Activated T-cell treated with anti-CD3 and anti-CD28 coated beads for 24 hours (primary cell): ENCODE measurements around the gene KCNK3.
"Not testable (repeated sequence)": the region's sequence is repeated elsewhere in the genome, so short reads cannot be mapped to it uniquely, and the experiment has no call there.

Experiments used
- DNase-seq: peaks from one replicate; pipeline ENCODE4 v3.0.0-alpha.2; 2020; ENCODE audit warnings: low read depth

KCNK3 gene

DNA sequence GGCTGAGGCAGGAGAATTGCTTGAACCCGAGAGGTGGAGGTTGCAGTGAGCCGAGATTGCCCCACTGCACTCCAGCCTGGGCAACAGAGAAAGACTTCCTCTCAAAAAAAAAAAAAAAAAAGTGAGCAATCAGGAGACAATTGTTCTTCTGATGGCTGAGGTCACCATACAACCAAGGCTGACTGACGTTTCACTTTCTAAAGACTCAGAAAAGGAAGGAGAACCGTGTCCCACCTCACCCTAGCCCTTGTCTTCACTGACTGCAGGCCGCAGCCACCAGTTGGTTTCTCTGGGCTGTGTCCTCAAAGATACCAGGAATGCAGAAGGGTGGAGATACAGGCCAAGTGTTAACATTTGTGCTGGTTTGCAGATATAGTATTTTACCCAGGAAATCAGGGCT, 63.8 kb downstream of the KCNK3 start:
- no peak for DNase-seq

DNA sequence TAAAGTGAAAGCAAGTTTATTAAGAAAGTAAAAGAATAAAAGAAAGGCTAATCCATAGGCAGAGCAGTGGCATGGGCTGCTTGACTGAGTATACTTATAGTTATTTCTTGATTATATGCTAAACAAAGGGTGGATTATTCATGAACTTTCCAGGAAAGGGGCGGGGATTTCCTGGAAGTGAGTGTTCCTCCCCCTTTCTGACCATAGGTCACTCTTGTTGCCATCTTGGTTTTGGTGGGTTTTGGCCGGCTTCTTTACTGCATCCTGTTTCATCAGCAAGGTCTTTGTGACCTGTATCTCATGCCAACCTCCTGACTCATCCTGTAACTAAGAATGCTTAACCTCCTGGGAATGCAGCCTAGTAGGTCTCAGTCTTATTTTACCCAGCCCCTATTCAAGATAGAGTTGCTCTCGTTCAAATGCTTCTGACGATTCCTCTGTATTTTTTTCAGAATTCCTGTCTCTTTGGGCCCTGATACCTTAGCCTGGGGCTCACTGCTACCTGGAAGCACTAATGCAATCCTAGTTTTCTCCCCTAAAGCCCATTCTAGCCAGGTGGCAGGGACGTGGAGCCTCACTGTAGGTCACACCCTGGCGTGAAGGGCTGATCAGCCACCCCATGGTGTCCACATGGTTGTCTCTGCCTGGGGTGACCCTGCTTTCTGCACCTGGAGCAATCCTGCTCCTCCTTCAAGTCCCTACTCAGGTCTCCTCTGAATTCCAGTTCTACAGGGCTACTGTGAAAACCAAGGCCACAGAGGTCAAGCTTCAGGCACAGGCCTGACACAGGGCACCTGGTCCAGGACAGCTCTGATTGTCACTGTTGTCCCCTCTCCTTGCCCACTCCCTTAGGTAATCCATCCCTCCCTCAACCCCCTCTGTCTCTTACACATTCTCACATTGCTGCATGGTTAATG, 65.6 kb downstream of the KCNK3 start:
- no peak for DNase-seq

DNA sequence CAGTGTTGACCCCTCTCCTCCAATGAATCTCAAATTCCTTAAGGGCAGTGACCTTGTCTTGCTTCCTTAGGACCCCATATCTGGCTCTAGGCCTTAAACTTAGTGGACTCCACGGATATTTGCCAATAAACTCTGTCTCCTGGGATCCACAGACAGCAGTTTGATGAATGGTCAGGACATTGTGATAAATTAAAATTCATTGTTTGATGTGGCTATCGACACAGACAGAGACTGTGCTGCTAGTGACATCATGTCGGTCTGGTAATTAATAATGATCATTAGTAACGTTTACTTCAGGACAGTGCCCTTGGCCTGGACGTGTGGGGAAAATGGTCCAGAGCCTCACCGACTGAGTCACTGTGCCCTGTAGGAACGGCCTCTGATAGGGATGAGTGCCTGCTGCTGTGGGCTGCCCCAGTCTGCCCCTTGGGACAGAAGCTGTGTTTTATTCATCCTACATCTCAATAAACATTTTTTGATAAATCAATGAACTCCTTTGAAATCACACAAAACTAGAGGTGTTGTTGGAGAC, 66.3 kb downstream of the KCNK3 start:
- DNase-seq, result no peak

DNA sequence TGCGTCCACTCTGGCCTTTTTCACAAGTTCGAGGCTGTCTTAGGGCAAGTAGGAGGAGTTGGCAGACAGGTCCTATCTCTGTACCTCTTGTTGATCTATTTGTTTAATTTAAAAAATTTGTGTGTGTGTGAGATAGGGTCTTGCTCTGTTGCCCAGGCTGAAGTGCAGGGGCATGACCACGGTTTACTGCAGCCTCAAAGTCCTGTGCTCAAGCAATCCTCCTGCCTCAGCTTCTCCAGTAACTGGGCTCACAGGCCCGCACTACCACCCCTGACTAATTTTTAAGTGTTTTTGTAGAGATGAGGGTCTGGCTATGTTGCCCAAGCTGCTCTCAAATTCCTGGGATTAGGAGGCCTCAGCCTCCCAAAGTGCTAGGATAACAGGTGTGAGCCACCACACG, 67.3 kb downstream of the KCNK3 start:
- DNase-seq, result no peak

DNA sequence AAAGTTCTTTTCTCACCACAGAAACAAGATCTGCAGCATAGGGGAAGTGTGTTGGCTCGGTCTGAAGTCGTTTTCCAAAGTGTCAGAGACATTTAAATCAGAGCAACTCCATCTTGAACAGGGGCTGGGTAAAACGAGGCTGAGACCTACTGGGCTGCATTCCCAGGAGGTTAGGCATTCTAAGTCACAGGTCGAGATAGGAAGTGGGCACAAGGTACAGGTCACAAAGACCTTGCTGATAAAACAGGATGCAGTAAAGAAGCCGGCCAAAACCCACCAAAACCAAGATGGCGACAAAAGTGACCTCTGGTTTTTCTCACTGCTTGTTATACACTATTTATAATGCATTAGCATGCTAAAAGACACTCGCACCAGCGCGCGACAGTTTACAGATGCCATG, 68.5 kb downstream of the KCNK3 start:
- DNase-seq, result not testable (repeated sequence)

DNA sequence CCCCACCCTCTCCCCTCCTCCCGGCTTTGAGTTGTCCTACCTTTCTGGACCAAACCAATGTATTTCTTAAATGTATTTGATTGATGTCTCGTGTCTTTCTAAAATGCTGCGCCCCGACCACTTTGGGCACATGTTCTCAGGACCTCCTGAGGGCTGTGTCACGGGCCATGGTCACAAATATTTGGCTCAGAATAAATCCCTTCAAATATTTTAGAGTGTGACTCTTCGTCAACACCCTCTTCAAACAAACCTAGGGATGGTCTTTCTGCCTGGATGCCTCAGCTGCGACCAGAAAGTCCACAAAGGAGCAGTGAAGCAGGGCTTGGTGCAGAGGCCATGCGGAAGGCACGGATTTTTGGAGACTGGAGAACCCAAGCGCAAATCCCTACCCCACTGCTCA, 70.5 kb downstream of the KCNK3 start:
- DNase-seq, result no peak

DNA sequence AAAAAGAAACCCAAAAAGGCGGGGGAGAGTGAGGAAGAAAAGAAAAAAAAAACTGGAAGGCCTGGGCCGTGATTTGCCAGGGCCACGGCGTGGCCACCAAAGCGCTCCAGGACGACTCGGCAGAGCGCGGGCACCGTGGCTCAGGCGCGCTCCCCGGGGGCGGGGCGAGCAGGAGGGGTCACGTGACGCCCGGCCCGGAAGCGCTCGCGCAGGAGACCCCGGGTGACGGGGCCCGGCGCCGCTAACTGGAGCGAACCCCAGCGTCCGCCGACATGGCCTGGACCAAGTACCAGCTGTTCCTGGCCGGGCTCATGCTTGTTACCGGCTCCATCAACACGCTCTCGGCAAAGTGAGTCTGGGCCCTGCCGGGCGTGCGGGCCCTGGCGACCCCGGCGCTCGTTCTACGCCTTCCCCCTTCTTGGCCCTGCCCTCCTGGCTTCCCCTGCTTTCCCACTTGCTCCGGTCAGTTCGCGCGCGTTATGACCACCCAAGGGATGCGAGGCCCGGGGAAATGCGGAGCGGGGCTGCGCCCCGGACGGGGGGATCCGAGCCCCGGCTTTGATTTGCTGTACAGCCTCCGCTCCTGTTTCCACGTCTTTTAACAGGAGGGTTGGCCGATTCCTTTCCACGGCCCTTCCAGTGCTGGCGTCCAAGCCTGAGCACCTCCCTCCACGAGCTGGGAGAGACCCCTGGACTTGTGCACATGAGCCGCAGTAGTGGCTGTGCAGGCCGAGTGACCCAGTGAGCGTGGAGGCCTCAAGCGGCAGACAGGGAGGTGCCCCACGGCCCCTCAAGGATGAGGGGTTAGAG, 71.8 kb downstream of the KCNK3 start, which contains the start of gene SLC35F6:
TSS of gene SLC35F6 (plus strand) at position 207 of the 810 bp plus-strand sequence. CDS start at position 273, 66 bp downstream.
- DNase-seq, result peak; percentile 75

DNA sequence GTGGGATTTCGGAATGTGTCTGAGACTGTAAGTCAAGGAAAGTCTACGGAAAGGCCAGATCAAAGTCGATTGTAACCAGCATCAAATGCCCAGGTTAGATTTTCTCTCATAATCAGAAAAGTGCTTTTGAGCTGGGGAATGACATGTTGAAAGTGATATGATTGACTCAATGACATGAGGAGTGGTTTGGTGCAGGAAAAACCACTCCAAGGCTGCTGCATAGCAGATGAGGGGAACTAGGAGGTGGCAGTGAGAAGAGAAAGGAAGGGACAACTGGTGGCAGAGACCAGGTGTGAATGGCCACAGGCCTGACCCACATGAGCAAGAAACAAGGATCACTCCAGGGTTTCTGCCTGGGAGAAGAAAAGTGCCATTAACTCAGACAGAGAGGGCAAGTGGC, 72.4 kb downstream of the KCNK3 start:
- DNase-seq, result no peak

DNA sequence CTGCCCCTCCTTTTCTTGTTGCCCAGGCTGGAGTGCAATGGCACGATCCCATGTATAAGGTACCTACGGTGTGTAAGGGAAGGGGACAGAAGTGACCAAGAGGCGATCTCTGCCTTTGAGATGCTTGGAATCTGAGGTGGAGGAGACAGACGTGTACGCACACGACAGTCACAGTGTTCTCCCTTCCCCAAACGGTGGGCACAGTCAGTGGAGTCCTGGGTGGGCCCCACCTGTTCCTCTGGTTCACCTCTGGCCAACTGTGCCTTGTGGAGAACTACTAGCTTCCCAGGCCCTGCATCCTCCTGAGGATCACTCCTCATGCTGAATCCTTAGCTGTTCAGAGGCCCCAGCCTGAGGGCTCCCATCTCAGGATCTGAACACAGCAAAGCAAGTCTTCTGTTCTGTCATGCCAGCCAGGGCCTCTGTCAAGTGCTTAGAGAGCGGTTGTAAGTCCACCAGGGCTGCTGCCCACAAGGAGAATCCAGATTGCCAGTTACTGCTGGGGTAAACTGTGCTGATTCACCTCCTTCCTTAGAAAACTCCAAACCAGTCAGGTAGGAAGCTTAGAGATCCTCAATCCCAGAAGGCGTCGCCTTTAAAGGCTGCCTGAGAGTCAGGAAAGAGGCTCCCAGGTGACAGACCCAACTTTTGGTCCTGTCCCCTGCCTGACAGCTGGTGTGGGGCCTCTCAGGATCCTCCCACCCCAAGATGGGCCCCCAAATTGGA, 73.1 kb downstream of the KCNK3 start:
- no peak for DNase-seq

DNA sequence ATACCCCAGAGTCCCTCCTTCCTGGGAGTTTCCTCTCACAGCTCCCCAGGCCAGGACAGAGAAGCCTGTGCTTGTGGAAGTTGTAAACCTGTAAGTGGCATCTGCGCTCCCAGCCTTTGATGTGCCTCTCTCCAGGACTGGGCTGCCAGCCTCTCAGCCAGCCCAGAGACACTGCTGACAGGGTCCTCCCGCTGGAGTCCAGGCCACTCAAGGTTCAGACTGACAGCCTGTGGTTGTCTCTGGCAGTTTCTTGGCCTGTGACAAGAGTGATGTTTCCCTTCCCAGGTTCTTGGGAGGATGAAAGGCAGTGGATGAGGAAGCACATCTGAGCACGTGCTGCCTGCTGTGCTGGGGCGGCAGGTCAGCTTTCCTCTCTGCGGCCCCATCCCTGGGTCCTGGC, 74.6 kb downstream of the KCNK3 start:
- DNase-seq, result no peak

DNA sequence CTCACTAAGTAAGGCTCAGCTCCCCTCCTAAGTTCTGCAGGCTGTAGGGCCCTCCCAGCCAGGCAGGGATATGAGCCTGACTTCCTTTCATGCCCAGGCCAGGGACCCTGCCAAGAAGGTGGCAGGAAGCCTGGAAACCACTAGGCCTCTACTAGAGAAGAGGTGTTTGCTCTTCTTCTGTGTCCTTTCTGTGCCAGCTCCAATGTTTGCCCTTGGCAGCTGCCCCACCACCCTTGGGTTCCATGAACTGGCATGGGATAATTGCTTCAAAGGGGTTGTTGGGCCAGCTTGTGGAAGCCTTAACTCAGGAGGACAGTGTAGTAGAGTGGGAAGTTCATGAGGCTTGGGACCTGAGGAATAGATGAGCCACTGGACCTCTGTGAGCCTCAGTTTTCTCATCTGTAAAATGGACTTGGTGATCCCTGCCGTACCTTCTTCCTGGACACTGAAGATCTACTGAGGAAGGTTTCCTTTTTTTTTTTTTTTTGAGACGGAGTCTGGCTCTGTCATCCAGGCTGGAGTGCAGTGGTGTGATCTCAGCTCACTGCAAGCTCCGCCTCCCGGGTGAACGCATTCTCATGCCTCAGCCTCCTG, 75.5 kb downstream of the KCNK3 start:
- no peak for DNase-seq

DNA sequence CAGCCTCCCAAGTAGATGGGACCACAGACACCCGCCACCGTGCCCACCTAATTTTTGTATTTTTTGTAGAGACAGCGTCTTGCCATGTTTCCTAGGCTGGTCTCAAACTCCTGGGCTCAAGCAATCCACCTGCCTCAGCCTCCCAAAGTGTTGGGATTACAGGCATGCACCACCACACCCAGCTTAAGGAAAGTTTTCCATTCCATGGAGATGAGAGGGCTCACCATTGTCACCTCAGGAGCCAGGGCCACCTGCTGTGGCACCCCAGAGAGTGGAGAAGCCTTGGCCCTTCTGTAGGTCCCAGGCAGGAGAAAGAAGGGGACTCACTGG, 76.2 kb downstream of the KCNK3 start:
- DNase-seq, result no peak

DNA sequence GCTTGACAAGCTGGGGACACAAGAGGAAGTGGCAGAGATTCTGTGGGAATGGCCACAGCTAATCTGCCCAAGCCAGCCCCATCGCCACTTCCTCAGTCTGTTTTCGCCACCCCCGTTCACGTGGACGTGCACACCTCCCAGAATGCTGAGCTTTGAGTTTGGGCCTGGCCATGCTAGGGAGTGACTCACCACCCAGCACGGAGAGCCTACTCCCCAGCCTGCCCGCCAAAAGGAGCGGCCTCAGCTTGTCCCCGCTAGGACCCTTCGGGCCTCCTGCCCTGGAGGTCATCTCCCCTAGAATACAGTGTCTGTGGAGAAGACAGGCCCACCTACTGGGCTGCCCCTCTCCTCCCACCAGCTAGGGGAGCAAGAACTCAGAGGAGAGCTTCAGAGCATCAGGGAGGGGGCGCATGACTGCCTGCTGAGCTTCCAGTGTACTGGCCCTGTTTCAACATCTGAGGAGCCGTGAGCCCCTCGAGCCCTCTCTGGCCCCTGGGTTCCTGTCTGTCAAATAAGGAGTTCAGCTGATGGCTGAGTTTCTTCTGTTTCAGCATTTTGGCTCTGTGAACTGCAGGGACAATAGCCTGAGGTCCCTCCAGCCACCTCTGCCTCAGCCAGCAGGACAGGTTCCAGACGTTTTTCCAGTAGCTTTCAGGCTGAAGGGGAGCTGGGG, 76.7 kb downstream of the KCNK3 start:
- DNase-seq, result no peak

DNA sequence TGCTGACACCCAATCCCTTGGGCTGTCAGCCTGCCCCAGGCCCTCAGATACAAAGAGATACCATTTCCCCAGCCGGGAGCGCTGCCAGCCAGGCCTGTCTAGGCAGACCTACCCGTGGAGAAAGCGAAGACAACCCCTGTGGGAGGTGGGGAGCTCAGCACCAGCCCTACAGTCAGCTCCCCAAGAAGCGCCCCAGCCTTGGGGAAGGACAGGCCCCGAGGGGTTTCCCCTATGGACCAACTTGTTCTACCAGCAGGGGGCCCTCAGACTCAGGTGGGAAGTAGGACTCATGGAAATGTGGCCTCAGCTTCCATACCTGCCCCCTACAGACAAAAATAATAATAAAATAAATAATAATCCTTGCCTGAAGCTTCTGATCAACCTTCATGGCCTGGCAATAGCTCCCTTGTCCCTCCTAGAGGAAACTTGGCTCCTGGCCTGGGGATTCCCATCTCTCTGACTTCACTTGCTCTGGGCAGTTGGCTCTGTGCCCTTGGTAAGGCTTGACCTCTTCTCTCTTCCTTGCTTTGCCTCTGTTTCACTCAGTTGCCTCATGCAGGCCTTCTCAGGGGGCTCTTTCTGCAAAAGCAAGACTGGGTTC, 78.6 kb downstream of the KCNK3 start:
- DNase-seq, result no peak

DNA sequence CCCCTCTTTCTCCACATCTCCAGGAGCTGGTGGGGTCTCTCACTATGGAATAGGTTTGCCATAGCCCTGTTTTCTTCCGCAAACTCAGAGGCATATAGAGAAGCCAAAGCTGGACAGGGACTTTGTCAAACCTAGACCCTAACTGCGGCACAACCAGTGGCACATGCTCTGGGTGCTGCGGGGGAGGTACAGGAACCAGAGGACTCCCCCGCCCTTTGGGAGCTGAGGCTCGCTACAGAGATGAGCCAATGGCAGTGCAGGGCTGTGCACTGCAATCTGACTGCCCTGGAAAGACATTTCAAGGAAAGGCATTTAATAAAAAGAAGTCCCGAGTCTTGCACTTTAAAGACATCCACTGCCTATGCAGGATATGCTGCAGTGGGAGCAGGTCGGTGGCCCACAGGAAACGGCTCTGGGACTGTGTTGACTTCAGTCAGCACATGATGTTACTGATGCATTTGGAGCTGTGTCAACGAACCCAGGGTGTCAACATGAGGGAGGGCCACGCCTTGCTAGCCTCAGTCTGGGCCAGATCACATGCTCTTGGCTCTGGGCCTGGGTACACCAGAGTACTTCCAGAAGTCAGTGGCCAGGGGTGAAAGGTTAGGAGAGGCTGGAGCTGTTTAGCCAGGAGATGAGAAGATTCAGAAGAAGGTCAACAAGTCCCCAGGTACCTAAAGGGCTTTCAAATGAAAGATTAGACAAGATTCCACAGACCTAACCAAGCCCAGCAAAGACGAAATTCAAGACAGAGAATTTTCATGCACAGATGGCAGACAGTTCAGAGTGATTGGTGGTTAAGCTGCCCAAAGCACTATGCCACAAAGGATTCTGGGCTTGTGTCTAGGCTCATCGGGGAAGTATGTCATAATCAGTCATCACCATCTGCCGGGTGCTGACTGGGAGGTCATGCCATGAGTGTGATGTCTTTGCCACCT, 79.8 kb downstream of the KCNK3 start:
- DNase-seq, result no peak

DNA sequence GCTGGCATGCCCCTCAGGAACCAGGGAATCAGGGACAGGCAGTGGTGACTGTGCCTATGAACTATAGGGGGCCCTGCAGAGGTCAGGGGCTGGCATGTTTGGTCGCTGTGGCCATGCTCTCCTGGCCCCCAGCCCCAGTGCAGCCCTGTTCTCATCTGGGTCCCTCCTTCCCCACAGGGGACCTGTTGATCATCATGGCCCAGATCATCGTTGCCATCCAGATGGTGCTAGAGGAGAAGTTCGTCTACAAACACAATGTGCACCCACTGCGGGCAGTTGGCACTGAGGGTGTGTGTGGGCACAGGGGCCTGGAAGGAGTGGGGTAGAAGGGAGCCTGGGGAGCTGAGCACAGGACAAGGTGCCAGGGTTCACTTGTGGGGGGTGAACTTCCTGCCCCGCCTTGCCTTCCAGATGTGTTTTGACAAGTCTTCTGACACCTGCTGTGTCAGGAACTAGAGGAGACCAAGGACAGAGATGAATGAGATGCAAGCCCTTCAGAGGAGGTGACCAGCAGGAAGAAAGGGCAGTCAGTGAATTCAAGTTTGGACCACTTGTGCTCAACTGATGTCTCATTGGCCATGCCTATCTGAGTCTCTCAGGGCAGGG, 83.8 kb downstream of the KCNK3 start:
- DNase-seq, result no peak

DNA sequence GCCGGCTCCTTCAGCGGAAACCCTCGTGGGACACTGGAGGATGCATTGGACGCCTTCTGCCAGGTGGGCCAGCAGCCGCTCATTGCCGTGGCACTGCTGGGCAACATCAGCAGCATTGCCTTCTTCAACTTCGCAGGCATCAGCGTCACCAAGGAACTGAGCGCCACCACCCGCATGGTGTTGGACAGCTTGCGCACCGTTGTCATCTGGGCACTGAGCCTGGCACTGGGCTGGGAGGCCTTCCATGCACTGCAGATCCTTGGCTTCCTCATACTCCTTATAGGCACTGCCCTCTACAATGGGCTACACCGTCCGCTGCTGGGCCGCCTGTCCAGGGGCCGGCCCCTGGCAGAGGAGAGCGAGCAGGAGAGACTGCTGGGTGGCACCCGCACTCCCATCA, 85.6 kb downstream of the KCNK3 start:
- DNase-seq, result no peak

DNA sequence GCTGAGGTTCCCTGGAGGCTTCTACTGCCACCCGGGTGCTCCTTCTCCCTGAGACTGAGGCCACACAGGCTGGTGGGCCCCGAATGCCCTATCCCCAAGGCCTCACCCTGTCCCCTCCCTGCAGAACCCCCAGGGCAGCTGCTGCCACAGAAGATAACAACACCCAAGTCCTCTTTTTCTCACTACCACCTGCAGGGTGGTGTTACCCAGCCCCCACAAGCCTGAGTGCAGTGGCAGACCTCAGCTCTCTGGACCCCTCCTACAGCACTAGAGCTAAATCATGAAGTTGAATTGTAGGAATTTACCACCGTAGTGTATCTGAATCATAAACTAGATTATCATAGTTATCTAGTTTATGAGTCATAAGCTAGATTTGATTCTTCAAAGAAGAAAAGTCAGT, 86.0 kb downstream of the KCNK3 start:
- DNase-seq, result no peak

DNA sequence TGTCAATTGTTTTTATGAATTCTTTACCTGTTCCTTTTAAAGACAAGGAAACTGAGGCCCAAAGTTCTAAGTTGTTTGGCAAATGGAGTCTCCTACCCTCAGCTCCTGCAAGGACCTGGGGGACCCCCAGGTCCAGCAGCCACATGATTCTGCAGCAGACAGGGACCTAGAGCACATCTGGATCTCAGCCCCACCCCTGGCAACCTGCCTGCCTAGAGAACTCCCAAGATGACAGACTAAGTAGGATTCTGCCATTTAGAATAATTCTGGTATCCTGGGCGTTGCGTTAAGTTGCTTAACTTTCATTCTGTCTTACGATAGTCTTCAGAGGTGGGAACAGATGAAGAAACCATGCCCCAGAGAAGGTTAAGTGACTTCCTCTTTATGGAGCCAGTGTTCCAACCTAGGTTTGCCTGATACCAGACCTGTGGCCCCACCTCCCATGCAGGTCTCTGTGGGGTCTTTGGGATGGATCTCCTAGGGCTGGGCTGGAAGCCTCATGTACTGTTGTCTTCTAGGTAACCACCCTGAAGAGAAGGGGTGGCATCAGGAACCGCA, 87.8 kb downstream of the KCNK3 start:
- no peak for DNase-seq
